ENCODE results near the gene CNOT6.
A peak's percentile ranks its signal among the peaks of the same experiment; 100 is the strongest.

CNOT6 gene

DNA sequence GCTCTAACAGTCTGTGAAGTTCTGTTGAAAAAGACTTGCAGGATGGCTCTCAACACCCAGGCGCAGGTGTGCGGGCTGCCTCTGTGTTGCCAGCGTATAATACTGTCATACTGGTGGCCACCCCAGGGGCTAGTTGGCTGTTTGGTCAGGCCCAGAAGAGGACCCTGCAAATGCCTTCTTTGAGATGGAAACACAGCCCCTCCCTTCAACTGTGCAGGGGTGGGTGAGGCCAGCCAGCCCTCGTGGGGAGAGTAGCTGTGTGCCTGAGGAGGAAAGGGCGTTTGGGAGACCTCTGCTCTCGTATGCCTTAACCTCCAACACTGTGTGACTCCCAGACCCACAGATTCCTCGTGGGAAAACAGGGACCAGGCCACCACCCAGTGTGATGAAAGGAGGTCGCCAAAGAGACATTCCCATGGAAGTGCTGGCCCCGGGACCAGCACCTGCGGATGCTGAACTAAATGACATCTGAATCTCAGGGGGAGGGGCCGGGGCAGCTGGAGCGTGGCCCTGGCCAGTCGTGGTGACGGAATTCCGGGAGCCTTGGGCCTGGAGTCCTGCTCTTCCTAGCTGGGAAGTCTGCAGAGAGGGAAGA is 108.4 kb downstream of the CNOT6 start:
- DNase-seq, result no peak

DNA sequence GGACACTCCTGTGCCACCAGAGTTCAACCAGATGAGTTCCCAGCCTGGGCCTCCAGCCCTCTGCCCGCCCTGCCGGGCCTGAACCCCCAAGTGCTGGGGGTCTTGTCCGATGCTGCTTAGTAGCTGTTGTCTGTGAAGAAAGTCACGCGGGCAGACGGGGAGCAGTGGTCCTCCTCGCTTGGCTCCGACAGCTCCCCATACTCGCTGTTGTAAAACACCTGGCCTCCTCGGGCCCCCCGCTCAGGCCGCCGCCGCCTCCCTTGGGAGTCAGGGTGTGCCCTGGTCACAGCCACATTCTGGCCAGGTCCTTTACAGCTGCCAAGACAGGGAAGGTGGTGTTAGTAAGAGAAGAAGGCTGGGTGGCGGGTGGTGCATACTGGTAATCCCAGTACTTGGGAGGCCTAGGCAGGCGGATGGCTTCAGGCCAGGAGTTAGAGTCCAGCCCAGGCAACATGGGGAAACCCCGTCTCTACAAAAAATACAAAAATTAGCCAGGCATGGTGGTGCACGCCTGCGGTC is 109.0 kb downstream of the CNOT6 start:
- no peak for DNase-seq

DNA sequence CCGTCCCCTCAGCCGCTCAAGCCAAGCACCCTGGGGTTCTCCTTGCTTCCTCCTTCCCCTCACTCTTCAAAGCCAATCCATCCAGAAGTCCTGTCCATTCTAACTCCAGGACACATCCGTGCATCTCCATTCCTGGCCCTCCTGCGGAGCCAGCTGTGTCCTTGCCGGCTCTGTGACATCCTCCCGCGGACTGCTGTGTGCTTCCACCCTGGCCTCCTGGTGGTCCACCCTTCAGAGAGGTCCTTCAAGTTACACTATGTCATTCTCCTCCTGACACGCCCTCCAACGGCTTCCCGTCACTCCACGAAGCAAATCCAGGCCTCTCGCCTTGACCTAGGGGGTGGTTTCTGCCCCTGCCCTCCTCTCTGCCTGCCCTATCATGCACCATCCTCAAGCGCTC is 110.1 kb downstream of the CNOT6 start:
- DNase-seq, result no peak

DNA sequence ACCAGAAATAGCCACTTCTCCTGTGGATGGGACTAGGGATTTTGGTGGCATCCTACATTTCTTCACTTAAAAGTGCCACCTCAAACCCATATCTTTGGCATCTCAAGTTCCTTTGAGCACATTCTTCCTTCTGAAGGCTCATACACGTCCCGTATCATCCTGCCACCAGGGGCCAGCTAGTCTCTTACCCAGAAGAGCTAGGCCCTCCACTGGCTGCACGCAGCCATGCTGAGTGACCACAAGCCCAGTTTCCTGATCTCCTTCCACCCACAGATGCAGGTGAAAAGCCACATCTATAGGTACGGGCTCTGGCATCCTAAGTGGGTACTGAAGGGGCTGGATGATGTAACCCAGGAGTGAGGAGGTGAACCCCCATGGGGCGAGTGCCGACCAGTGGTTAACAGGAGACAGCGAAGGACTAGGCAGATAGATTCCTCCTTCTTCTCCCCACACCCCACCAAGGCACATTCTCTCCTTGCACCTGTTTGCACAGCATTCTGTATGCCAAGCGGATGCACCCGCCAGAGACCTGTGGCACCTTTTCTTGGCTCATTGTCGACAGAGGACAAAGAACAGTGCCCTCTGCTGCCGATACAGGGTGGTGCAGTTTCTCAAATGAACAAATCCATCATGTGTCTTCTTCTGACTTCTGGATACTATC is 111.5 kb downstream of the CNOT6 start:
- peak in 4 of 5 experiments; percentile 8 to 81 (median 40) for DNase-seq

DNA sequence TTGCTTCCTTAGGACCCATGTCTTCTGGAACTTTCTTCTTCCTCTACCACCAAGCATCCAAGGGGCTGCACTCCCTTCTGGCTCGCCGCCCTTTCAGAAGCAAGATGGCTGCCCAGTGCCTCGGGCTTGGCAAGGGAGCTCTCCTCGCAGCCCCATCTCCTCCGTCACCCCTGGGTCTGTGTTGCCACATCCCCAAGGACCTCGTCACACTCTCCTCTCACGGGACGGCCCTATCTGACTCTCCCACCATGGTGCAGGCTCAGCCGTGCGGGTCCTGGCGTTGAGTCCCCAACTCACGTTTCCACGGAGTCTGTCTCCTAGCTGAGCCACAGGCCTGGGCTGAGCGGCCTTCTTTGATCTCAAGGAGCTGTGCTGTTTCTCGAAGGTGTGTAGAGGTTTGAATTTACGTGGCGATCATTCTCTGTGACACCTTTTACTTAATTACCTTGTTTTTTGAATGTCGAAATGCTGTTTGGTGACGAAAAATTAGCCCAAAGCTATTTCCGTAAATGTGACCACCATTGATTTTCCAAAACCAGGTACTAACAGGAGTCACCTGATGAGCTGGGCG is 112.1 kb downstream of the CNOT6 start:
- peak in 1 of 5 experiments; percentile 2 for DNase-seq

DNA sequence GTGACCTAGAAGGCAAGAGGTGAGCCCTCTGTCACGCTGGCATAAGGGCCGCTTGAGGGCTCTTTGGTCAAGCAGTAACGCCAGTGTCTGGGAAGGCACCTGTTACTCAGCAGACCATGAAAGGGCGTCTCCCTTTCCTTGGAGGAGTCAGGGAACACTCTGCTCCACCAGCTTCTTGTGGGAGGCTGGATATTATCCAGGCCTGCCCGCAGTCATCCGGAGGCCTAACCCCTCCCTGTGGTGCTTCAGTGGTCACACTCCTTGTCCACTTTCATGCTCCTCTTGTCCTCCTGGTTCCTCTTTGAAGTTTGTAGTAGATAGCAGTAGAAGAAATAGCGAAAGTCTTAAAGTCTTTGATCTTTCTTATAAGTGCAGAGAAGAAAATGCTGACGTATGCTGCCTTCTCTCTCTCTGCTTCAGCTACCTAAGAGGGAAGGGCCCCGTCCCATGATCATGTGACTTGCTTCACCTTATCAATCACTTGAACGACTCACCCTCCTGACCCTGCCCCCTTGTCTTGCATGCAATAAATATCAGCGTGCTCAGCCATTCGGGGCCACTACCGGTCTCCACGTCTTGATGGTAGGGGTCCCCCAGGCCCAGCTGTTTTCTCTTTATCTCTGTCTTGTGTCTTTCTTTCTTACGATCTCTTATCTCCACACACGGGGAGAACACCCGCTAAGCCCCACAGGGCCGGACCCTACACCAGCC is 113.8 kb downstream of the CNOT6 start:
- DNase-seq, result peak in 1 of 5 experiments; percentile 65

DNA sequence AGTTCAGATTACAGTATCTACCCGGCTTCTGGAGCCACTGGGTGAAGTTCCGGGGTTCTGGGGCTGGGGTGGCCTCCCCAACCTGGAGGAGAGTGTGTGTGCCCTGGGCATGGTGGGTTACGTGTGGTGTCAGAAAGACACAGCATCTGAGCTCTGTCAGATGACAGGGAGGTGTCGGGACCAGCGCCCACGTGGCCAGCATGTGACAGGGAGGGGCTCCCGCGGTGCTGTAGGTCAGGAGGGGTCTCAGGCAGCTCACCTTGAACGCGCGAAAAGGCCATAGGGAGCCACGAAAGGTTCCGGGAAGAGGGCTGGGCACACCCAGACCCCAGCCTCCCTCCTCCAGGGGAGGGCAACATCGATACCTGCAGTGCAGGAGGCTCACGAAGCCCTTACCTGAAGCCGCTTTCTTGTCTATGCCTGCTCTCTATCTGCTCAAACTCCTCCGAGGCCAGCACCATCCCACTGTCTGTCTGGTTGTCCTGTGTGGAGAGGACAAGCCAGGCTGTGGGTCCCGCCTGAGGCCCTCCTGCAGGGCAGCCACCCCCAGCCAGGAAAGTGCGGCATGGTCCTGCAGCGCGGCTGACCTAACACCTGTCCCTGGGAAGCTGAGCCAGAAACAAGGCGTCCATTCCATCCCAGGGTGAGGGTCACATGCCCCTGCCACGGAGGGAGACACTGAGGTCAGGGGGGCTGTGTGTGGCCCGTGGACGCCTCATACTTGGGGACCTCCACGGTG is 114.6 kb downstream of the CNOT6 start:
- no peak for DNase-seq

DNA sequence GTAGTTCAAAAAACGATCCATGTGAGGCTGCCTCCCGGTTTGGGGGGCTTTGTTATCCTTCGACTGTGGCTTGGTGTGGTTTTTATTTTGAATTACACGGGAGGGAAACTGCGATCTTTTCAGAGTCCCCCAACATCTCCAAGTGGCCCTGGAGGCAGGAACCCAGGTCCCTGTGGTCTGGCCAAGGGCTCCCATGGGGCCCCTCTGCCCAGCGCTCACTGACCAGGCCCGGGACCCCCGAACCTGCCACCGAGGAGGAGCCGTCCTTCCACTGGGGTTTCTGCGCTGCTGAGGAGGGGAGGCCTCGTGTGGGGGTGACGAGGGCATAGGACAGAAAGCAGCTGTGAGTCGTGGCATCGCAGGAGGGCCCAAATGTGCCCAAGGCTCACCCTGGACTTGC is 115.2 kb downstream of the CNOT6 start:
- DNase-seq, result no peak

DNA sequence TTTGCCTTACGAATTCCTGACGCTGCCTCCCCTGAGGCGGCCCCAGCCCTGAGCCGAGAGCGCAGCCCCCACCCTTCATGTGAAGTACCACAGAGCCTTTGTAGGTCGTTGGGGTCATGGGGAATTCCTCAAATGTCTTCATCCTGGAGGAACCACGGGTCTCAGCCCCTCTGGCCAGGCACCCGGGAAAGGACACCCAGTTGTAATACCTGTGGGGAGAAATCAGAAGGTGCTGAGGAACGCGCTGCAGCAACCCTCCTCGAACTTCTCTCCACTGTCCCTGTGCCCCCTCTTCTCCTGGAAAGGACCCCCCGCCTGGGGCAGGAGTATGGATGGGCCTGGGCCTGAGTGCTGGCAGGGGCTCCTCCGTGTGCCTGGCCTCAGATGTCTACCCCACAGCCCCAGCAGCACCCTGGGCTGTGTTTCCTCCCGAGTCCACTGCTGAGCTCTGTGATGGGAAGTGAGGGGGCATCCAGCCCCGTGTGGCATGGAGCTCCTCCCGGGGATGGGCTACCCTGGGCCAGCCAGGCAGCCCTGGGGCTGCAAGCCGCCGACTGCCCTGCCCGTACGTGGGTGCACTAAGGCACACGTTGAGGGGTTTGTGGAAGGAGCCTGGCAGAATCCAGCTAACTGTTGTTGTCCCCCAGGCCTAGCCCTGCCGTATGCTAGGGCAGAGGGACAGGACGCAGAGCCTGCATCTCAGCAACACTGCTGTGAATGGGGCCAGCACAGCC is 115.8 kb downstream of the CNOT6 start:
- no peak for DNase-seq

DNA sequence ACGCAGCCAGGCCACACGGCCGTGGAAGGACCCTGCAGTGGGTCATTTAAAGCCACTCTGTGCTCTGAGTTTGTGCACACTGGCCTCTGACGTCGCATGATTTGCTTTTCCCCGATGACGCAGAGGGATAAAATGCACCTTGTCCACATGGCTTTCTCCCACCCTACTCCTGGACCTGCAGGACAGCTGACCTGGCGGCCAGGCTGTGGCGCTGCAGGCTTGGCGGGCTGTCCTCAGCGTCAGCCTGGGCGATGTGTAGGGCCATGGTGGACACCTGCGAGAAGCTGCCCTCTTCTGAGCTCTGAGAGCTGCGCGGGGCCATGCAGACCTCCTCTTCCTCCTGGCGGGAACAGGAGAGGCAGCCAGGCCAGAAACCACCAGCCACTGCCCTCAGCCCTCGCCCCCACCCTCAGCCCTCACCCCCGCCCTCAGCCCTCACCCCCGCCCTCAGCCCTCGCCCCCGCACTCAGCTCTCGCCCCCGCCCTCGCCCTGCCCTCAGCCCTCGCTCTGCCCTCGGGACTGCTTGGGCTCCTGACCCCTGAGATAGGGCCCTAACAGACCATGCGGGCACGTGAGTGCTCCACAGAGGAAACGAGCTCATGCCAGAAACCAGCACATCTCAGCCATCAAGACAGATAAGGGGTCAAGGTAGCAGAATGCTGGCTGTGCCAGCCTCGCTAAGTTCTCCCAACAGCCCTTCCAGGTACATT is 117.1 kb downstream of the CNOT6 start:
- DNase-seq, result no peak

DNA sequence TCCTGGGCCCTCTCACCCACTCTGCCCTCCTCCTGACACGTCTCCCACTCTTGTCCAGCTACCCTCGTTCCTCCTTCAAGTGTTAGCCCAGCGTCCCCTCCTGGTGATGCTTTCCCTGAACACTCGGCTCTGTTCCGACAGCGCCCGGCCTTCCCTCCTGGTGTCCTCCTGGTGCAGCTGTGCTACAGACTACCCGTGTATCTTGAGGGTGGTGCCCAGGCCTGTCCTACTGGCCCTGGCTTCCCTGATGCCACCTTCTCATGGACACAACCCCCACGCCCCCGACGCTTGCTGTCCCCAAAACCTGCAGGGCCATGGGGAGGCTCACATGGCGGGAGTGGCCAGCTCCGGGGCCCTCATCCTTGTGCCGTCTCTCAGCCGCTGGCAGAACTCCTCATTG is 118.5 kb downstream of the CNOT6 start:
- DNase-seq, result no peak

DNA sequence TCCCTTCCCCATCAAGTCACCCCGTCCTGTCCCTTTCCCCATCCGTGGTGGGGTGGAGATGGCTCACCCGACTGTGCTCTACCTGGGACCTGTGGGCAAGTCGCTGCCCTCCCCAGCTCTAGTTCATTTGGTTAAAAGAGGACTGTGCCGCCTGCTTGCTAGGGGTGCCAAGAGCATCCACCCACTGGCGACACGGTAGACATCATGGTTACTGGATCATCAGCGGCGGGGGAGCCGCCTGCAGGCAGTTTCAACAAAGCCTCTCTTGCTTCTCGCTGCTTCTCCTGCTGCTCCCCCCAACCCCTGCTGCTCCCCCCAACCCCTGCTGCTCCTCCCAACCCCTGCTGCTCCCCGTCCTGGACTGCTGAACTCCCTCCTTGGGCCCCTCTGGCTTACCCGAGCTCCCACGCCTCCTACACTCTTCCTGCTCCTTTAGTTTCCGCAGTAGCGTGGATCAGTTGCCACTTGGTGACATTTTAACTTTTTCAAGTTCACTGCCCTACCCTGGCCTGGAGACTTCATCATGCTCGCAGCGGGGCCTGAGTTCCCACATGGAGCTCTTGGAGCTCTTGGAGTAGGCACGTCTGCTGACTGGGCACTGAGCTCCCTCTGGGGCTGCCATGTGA is 119.1 kb downstream of the CNOT6 start:
- DNase-seq, result no peak

DNA sequence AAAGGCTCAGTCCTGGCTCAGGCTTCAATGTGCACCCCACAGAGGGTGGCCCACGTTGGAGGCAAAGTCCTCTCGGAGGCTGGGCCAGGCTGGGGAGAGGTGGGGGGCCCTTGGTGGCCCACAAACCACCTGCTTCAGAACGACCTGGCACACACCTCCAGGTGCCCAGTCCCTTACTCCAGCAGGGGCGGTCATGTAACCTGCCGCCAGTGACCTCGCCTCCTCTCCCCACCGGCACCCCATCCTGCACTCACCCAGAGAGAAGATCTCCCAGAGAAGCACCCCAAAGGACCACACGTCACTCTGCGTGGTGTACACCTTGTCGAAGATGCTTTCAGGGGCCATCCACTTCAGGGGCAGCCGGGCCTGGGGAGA is 119.6 kb downstream of the CNOT6 start:
- no peak for DNase-seq

DNA sequence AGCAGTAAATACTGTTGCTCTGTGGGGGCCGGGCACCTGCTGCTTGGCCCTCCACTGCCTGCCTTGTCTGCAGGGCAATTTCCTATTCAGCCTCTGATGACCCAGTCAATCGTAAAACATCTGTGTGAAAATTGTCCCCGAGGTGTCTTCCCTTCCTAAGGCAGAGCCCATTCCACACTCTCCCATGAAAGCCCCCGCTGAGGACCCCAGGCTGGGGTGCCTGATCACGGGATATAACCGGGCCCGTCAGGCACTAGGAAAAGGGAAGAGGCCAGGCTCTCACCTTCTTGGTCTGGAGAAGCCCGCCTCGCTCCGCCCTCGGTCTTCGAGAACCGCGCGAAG is 124.3 kb downstream of the CNOT6 start:
- DNase-seq, result no peak

DNA sequence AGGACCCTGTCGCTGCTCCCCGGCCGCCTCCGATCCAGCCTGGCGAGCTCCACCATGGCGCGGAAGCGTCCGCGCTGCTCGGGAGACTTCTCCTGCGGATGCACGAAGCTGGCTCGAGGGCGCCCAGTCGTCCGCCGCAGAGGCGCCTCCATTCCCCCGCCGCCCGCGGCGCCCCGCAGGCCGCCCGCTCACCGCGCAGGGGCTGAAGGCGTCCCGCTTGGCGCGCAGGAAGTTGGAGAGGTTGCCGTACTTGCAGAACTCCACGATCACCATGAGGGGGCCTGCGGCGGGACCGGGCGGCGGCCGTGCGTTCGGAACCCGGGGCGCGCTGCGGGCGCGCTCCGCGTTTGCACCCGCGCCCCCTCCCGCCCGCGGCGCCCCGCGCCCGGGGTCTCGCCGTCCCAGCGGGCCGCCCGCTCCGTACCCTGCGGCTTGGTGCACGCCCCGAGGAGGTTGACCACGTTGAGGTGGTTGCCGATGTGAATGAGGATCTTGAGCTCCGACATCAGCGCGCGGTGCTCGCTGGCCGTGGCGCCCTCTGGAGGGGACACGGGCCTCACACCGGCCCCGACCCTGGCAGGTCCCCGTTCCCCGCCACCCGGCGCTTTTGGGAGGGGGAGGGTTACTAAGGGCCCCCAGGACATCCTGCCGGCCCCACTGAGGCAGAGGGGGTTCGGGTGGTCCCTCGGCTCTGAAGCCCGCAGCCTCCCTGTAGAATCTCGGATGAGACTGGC is 124.8 kb downstream of the CNOT6 start:
- DNase-seq, result peak in 2 of 5 experiments; percentile 10 to 61

DNA sequence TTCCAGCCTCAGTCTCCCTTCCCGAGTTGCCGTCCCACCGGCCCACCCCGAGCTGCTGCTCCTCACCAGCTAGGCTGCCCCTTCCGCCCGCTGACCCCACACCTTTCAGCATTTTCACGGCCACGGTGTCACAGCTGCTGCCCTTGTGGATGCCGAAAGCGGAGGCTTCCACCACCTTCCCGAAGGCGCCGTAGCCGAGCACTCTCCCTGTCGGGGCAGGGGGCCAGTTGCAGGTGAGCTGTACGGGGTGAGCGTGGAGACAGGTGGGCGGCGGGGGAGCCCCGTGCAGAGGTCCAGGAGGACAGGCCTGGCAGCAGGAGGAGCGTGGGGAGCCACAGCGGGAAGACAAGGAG is 125.4 kb downstream of the CNOT6 start:
- no peak for DNase-seq

DNA sequence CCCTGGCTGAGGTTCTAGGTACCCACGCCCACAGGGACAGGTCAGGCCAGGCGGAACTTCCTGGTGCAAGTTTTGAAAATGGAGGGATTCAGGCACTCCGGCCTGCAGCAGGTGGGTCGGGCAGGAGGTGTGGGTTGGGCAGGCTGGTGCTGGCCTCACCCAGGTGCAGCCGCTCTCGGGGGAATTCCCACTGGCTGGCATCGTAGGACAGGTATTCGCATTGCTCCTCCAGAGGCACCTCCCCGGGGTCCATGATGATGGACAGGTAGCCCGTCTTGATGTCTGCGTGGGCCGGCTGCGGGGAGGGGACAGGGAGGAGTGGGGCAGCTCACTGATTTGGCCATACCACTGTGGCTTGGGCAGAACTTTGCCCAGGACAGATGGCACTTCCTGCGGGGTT is 125.8 kb downstream of the CNOT6 start:
- DNase-seq, result no peak

DNA sequence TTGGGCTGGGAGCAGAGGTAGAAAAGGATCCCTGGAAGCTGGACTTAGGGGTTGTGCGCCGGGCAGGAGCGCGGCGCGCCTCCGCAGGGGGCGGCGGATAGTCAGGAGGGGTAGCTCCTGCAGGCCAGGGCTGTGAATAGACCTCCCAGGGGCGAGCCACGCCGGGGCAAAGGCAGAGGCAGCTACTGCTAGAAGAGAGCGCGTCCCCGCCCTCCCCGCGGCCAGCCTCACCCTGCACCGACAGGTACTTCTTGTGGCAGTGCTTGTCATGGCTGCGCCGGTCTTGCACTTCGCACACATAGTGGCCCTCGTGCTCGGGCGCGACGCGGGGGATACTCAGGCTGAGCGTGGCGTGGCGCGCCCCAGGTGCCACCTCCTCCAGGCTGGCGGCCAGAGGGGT is 127.1 kb downstream of the CNOT6 start:
- DNase-seq, result no peak

DNA sequence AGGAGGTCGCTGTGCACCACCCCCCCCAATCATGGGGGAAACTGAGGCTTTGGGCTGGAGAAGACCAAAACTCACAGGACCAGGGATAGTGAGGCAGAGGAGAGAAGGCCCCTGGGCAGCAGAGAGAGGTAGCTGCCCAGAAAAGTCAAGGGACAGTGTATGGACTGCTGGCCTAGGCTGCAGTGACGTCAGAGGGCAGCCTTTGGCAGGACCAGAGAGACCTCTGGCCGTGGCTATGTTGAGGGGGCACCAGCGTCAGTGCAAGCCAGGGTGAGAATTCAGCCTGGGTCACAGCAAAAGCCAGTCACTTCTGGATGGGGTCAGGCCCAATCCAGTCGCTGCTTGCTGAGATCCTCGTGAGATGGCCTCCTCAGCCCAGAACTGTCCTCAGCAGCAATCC is 128.7 kb downstream of the CNOT6 start:
- no peak for DNase-seq

DNA sequence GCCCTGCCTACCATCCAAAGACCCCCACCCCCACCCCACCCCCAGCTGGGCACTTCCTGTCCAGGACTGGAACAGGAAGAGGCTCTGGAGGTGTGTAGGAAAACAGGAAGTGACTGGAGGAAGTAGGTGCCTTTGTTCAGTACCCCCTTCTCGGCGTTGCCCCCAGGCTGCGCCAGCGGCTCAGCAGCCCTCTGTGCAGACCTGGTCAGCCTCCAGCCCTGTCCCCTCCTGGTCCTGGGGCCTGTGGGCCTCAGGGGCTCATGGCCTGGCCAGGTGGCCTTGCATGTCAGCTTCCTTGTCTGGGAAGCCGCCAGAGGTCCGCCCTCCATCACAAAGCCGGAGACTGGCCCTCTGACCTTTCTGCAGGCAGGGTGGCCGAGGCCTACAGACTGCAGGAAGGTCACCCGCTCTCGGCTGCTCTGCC is 129.2 kb downstream of the CNOT6 start:
- DNase-seq, result no peak

DNA sequence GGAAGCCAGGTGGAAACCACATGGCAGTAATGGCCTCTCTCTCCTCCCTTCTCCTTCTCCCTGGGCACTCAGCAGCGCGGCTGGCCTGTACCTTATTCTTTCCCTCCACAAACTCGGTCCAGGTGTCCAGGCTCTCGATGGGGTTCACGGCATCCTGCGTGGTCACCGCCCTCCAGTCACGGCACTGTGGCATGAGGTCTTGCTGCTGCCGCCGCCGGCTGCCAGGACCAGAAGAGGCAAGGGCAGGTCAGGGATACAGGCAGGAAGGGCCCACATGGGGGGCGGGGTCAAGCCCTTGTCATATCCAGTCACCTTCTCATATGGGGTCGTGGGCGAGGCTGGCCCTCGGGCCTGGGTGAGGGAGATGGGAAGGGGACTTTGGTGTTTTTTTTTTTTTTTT is 129.7 kb downstream of the CNOT6 start:
- DNase-seq, result no peak
